Left ventricle myocardium inferior (tissue), 1 donor: Measurements from ENCODE around the gene DEPP1. TPM values are rescaled to one million over a fixed set of nuclear protein-coding genes. Genes with fewer than 3 reads are reported as not detected.

Source experiments
- DNase-seq: peaks from one replicate; pipeline ENCODE4 v3.0.0-alpha.2; 2020
- H3K27ac ChIP-seq: fragments of 200-600 bp; replicated peaks from 2 replicates; pipeline ENCODE4 v1.8.0; 2021
- H3K27me3 ChIP-seq: fragments of 200-600 bp; 2 replicates; pipeline ENCODE4 v1.8.0; 2021; ENCODE audit warnings: low read depth
- H3K36me3 ChIP-seq: fragments of 200-600 bp; 2 replicates; pipeline ENCODE4 v1.8.0; 2021
- H3K4me1 ChIP-seq: fragments of 200-600 bp; 2 replicates; pipeline ENCODE4 v1.8.0; 2021
- H3K4me3 ChIP-seq: fragments of 200-600 bp; 2 replicates; pipeline ENCODE4 v1.8.0; 2021; ENCODE audit warnings: mild to moderate bottlenecking, moderate library complexity
- H3K9me3 ChIP-seq: fragments of 200-600 bp; replicated peaks from 2 replicates; pipeline ENCODE4 v1.8.0; 2021
- intact Hi-C: fragments of 100-400 bp; cut with micrococcal nuclease; formaldehyde crosslinking; loops from one replicate; pipeline ENCODE4 v1.11.0; 2022
- total RNA-seq: library from RNA; stranded (reverse); fragmentation: NEBNext Ultra II Directional; extraction: Animal tissue kit (Norgen Biotek cat#: 25700); gene quantifications from one replicate; pipeline ENCODE4 v1.2.1, GENCODE V29; 2021
- TF ChIP-seq, protein P1 (sequence below): fragments of 200-600 bp; IDR thresholded peaks from 2 replicates; pipeline ENCODE4 v1.8.0; 2021; ENCODE audit warnings: antibody characterized with exemption, mild to moderate bottlenecking, borderline replicate concordance
- donor health status: DM: no; HTN: yes; CAD: no; lungs with severe emphysema.

DEPP1 gene
- total RNA-seq, 1 donor from 2014 or later, result 27.5 TPM

- Histone ChIP-seq H3K4me3 (no peak overlapping the region), H3K9me3 (peaks cover 4% of the 10 kb centered on the region), H3K27ac (peak overlapping the region; percentile 96), H3K36me3 (peaks cover 6% of the 10 kb centered on the region), H3K27me3 (no peaks in the 10 kb centered on the region), H3K4me1 (peaks cover 95% of the 10 kb centered on the region)
- intact Hi-C loops, result no loop called here
- peak; percentile 59 for DNase-seq
- TF ChIP-seq, protein P1, sequence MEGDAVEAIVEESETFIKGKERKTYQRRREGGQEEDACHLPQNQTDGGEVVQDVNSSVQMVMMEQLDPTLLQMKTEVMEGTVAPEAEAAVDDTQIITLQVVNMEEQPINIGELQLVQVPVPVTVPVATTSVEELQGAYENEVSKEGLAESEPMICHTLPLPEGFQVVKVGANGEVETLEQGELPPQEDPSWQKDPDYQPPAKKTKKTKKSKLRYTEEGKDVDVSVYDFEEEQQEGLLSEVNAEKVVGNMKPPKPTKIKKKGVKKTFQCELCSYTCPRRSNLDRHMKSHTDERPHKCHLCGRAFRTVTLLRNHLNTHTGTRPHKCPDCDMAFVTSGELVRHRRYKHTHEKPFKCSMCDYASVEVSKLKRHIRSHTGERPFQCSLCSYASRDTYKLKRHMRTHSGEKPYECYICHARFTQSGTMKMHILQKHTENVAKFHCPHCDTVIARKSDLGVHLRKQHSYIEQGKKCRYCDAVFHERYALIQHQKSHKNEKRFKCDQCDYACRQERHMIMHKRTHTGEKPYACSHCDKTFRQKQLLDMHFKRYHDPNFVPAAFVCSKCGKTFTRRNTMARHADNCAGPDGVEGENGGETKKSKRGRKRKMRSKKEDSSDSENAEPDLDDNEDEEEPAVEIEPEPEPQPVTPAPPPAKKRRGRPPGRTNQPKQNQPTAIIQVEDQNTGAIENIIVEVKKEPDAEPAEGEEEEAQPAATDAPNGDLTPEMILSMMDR, result no peak
Observed at GRCh38 chr10:44955413-44956070, 23.1 kb downstream of the DEPP1 start.

GRCh38 chr10:44954962-44955361 is 23.6 kb downstream of the DEPP1 start:
- intact Hi-C loops, result no loop called here
- H3K9me3 ChIP-seq, result peaks cover 4% of the 10 kb centered on the region
- DNase-seq, result no peak
- TF ChIP-seq, protein P1, result no peak
- no peak overlapping the region for H3K4me3 ChIP-seq
- no peaks in the 10 kb centered on the region for H3K27me3 ChIP-seq
- peaks cover 6% of the 10 kb centered on the region for H3K36me3 ChIP-seq
- H3K4me1 ChIP-seq, result peaks cover 95% of the 10 kb centered on the region
- peak overlapping the region; percentile 96 for H3K27ac ChIP-seq

- H3K9me3 ChIP-seq, result peaks cover 4% of the 10 kb centered on the region
- peaks cover 99% of the 10 kb centered on the region for H3K4me1 ChIP-seq
- peak overlapping the region; percentile 96 for H3K27ac ChIP-seq
- H3K4me3 ChIP-seq, result no peak overlapping the region
- no peaks in the 10 kb centered on the region for H3K27me3 ChIP-seq
- peaks cover 6% of the 10 kb centered on the region for H3K36me3 ChIP-seq
- intact Hi-C loops, result no loop called here
- TF ChIP-seq, protein P1, result no peak
- no peak for DNase-seq
Observed at GRCh38 chr10:44954042-44954441, 24.6 kb downstream of the DEPP1 start.

DNA sequence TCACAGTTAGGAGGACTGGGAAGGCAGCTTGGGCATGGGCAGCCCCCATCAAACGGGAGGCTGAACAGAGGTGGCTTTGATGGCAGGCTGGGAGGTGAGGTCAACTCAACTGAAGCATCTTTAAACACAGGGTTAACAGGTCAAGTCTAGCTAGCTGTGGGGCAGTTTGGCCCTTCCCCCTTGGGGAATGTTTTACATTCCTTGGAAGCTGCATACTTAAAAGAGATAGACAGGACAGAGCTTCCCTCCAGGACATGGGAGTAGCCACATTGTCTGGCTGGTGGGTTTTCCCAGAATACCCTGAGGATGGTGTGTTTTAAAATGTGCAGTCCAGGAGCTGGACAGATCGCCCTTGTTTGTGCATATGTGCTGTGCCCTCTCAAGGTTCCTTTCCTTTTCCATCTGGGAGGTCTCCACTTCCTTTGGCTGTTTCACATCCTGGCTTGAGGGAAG is 25.8 kb downstream of the DEPP1 start:
- Histone ChIP-seq H3K36me3 (peaks cover 6% of the 10 kb centered on the region), H3K4me3 (no peak overlapping the region), H3K9me3 (peaks cover 4% of the 10 kb centered on the region), H3K4me1 (peaks cover 99% of the 10 kb centered on the region), H3K27ac (peak overlapping the region; percentile 33), H3K27me3 (no peaks in the 10 kb centered on the region)
- TF ChIP-seq, protein P1, result no peak
- intact Hi-C loops, result no loop called here
- no peak for DNase-seq

- Histone ChIP-seq H3K4me1 (peaks cover 96% of the 10 kb centered on the region), H3K4me3 (no peak overlapping the region)
Observed at GRCh38 chr10:44951576-44952226, 26.9 kb downstream of the DEPP1 start.

More at GRCh38 chr10:44951576-44952226, 26.9 kb downstream of the DEPP1 start:
- Histone ChIP-seq H3K9me3 (peaks cover 2% of the 10 kb centered on the region), H3K27me3 (no peaks in the 10 kb centered on the region), H3K36me3 (peaks cover 5% of the 10 kb centered on the region), H3K27ac (no peak overlapping the region)
- no peak for DNase-seq
- TF ChIP-seq, protein P1, result no peak
- intact Hi-C loops, result no loop called here
